ENCODE data around the gene FKBP11. TPM values are rescaled to one million over a fixed set of nuclear protein-coding genes. Genes with fewer than 3 reads are reported as not detected.
"Not testable (repeated sequence)": the region's sequence is repeated elsewhere in the genome, so short reads cannot be mapped to it uniquely, and the experiment has no call there.

The FKBP11 gene
- total RNA-seq, 3 donors from 2014 or later, result 3.7 to 15.7 (median 13.5) TPM

- H3K27ac ChIP-seq, result no peak overlapping the region
- H3K9me3 ChIP-seq, result no peaks in the 10 kb centered on the region
- H3K4me3 ChIP-seq, result no peak overlapping the region
- no peaks in the 10 kb centered on the region for H3K36me3 ChIP-seq
- intact Hi-C loops (cut with DNase I; ENCODE audit: low total_unique reads), result no loop called here
- H3K4me1 ChIP-seq, result no peaks in the 10 kb centered on the region
- DNase-seq (ENCODE audit: low spot score in 2 of 2), result no peak
- H3K27me3 ChIP-seq, result no peaks in the 10 kb centered on the region
- no peak for TF ChIP-seq POLR2A (IDR thresholded peaks at IDR 0.05)
- TF ChIP-seq POLR2AphosphoS5 (IDR thresholded peaks at IDR 0.05), result no peak
Observed at GRCh38 chr12:48880647-48881046, 44.6 kb downstream of the FKBP11 start.

- Histone ChIP-seq H3K9me3 (no peaks in the 10 kb centered on the region), H3K36me3 (no peaks in the 10 kb centered on the region), H3K27me3 (no peaks in the 10 kb centered on the region), H3K4me1 (no peaks in the 10 kb centered on the region), H3K27ac (no peak overlapping the region), H3K4me3 (no peak overlapping the region)
- DNase-seq (ENCODE audit: low spot score in 2 of 2), result no peak
- intact Hi-C loops (cut with DNase I; ENCODE audit: low total_unique reads), result no loop called here
- TF ChIP-seq CTCF (IDR thresholded peaks at IDR 0.05), result no peak
- no peak for TF ChIP-seq POLR2A (IDR thresholded peaks at IDR 0.05)
- TF ChIP-seq POLR2AphosphoS5 (IDR thresholded peaks at IDR 0.05), result no peak
Observed at GRCh38 chr12:48878548-48878947, 46.7 kb downstream of the FKBP11 start.

- Histone ChIP-seq H3K4me1 (no peaks in the 10 kb centered on the region), H3K27me3 (no peaks in the 10 kb centered on the region), H3K27ac (no peak overlapping the region), H3K4me3 (no peak overlapping the region), H3K36me3 (no peaks in the 10 kb centered on the region), H3K9me3 (no peaks in the 10 kb centered on the region)
- no peak for TF ChIP-seq CTCF (IDR thresholded peaks at IDR 0.05)
- TF ChIP-seq POLR2A (IDR thresholded peaks at IDR 0.05), result no peak
- no peak for TF ChIP-seq POLR2AphosphoS5 (IDR thresholded peaks at IDR 0.05)
- no peak for DNase-seq (ENCODE audit: low spot score in 2 of 2)
- intact Hi-C loops (cut with DNase I; ENCODE audit: low total_unique reads), result no loop called here
Observed at GRCh38 chr12:48875944-48876515, 49.3 kb downstream of the FKBP11 start.

DNA sequence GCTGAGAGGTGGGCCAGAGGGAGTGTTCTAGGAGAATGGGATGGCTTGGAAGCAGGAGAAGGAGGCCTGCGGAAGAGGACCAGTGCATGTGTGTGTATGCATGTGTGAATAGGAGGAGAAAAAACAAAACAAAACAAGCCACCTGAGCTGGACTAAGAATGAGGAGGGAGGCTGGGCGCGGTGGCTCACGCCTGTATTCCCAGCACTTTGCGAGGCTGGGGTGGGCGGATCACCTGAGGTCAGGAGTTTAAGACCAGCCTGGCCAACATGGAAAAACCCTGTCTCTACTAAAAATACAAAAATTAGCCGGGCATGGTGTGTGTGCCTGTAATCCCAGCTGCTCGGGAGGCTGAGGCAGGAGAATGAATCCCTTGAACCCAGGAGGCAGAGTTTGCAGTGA, 51.8 kb downstream of the FKBP11 start:
- H3K27ac ChIP-seq; DNase-seq (ENCODE audit: low spot score in 2 of 2); intact Hi-C loops (cut with DNase I; ENCODE audit: low total_unique reads): not testable (repeated sequence)

GRCh38 chr12:48873096-48873495, 52.2 kb downstream of the FKBP11 start:
- Histone ChIP-seq H3K4me3 (no peak overlapping the region), H3K27ac (no peak overlapping the region)
- no peak for DNase-seq (ENCODE audit: low spot score in 2 of 2)

More for the DNA sequence above, 51.8 kb downstream of the FKBP11 start:
- H3K36me3 ChIP-seq, H3K4me3 ChIP-seq, H3K27me3 ChIP-seq, H3K4me1 ChIP-seq, H3K9me3 ChIP-seq: not testable (repeated sequence)

More at GRCh38 chr12:48873096-48873495, 52.2 kb downstream of the FKBP11 start:
- Histone ChIP-seq H3K27me3 (no peaks in the 10 kb centered on the region), H3K36me3 (no peaks in the 10 kb centered on the region), H3K9me3 (no peaks in the 10 kb centered on the region), H3K4me1 (no peaks in the 10 kb centered on the region)
- no peak for TF ChIP-seq POLR2AphosphoS5 (IDR thresholded peaks at IDR 0.05)
- TF ChIP-seq CTCF (IDR thresholded peaks at IDR 0.05), result no peak
- no peak for TF ChIP-seq POLR2A (IDR thresholded peaks at IDR 0.05)
- intact Hi-C loops (cut with DNase I; ENCODE audit: low total_unique reads), result no loop called here

Other genes with a start within 250 kb of the FKBP11 start
- gene KANSL2, start 243.3 kb downstream of the FKBP11 start, total RNA-seq, result 100 to 1,000 TPM in 1 of 3 donors, 10 to 100 TPM in 2; 48.0 to 113 (median 76.4) TPM
- 10 to 100 TPM; 25.9 to 51.7 (median 26.7) TPM for gene CCNT1, start 208.8 kb downstream of the FKBP11 start, total RNA-seq
- gene ADCY6, start 136.4 kb downstream of the FKBP11 start, total RNA-seq, result 10 to 100 TPM; 42.0 to 61.4 (median 46.7) TPM
- 10 to 100 TPM in 2 of 3 donors, 1 to 10 TPM in 1; 4.0 to 17.0 (median 10.8) TPM for gene CACNB3, start 107.0 kb downstream of the FKBP11 start, total RNA-seq
- 10 to 100 TPM; 65.4 to 89.9 (median 76.0) TPM for gene DDX23, start 73.3 kb downstream of the FKBP11 start, total RNA-seq
- 1 to 10 TPM; 1.1 to 5.4 (median 3.3) TPM for gene RND1, start 59.6 kb downstream of the FKBP11 start, total RNA-seq
- 10 to 100 TPM; 65.2 to 86.2 (median 75.2) TPM for gene ARF3, start 32.0 kb upstream of the FKBP11 start, total RNA-seq
- 1 to 10 TPM in 1 of 3 donors, under 1 TPM in 1, not detected in 1; 0.29 to 1.3 TPM for gene WNT10B, start 46.2 kb upstream of the FKBP11 start, total RNA-seq
- not detected for gene WNT1, start 52.8 kb upstream of the FKBP11 start, total RNA-seq
- under 1 TPM in 2 of 3 donors, not detected in 1; under 0.01 to 0.16 TPM for gene DDN, start 73.9 kb upstream of the FKBP11 start, total RNA-seq
- 10 to 100 TPM; 50.5 to 84.3 (median 54.0) TPM for gene PRKAG1, start 93.3 kb upstream of the FKBP11 start, total RNA-seq
- 10 to 100 TPM; 35.4 to 51.4 (median 45.9) TPM for gene KMT2D, start 135.3 kb upstream of the FKBP11 start, total RNA-seq
- gene RHEBL1, start 144.5 kb upstream of the FKBP11 start, total RNA-seq, result 1 to 10 TPM in 1 of 3 donors, under 1 TPM in 1, not detected in 1; 0.59 to 1.3 TPM
- 1 to 10 TPM in 2 of 3 donors, under 1 TPM in 1; 0.29 to 1.6 (median 1.4) TPM for gene DHH, start 169.3 kb upstream of the FKBP11 start, total RNA-seq
- gene LMBR1L, start 185.4 kb upstream of the FKBP11 start, total RNA-seq, result 10 to 100 TPM; 37.6 to 73.0 (median 58.3) TPM
- gene TUBA1B, start 205.9 kb upstream of the FKBP11 start, total RNA-seq, result 100 to 1,000 TPM; 329 to 646 (median 567) TPM

All from breast epithelium (tissue), 4 donors.